Testis (tissue), 2 donors: Measurements from ENCODE around the gene ADAM21.
"Not testable (repeated sequence)": the region's sequence is repeated elsewhere in the genome, so short reads cannot be mapped to it uniquely, and the experiment has no call there.

Experiments used
- CTCF ChIP-seq, 3 experiments: fragments of 450-650 bp in 2 of 3; fragments of 200-600 bp in 1 of 3; sonication (generic) in 1 of 3; IDR thresholded peaks; one replicate each; pipeline ENCODE4 v1.5.1; 2016 to 2019; ENCODE audit warnings: antibody characterized with exemption in 3 of 3, mild to moderate bottlenecking in 2 of 3, moderate library complexity in 1 of 3
- POLR2A ChIP-seq: fragments of 450-650 bp; IDR thresholded peaks from one replicate; pipeline ENCODE4 v1.6.1; 2017; ENCODE audit warnings: antibody characterized with exemption, mild to moderate bottlenecking, moderate library complexity

- TF ChIP-seq CTCF (IDR thresholded peaks at IDR 0.05); POLR2A: not testable (repeated sequence)
Measured at GRCh38 chr14:70419270-70419931, 32.6 kb upstream of the ADAM21 start.
